GM12878 (cell line): Measurements from ENCODE around the gene PRDM1. TPM values are rescaled to one million over a fixed set of nuclear protein-coding genes. Genes with fewer than 3 reads are reported as not detected.

Source experiments
- ATAC-seq: fragments of 200-7000 bp; cut with Tn5 transposase; 3 replicates; pipeline ENCODE4 v1.9.1; 2020; ENCODE audit warnings: mild to moderate bottlenecking, moderate library complexity
- BruUV-seq: library from RNA; stranded (reverse); fragments of 400-500 nt; replicated peaks from 2 replicates; lab custom pipeline; 2021; lab: Mats Ljungman, UMichigan
- CTCF ChIA-PET: fragments of 300-600 bp; sonication (Branson Sonifier 250); formaldehyde crosslinking; extraction: SDS; loops from one replicate; lab custom pipeline; 2021; ENCODE audit warnings: inconsistent platforms; lab: Yijun Ruan, JAX
- POLR2A ChIA-PET: fragments of 350-600 bp; formaldehyde crosslinking; extraction: SDS; loops from one replicate; lab custom pipeline; 2021; ENCODE audit warnings: inconsistent platforms; lab: Charles Lee
- RAD21 ChIA-PET: fragments of 300-600 bp; sonication (Branson Sonifier 250); formaldehyde crosslinking; loops from one replicate; lab custom pipeline; 2023; ENCODE audit warnings: antibody characterized with exemption; ENCODE audit not compliant: unreplicated experiment; lab: Charles Lee
- SMC1A ChIA-PET: fragments of 300-600 bp; sonication (Branson Sonifier 250); formaldehyde crosslinking; loops from one replicate; lab custom pipeline; 2023; ENCODE audit not compliant: unreplicated experiment, uncharacterized antibody; lab: Charles Lee
- DNase-seq: peaks from one replicate; pipeline ENCODE4 v3.0.0-alpha.2; 2011; ENCODE audit warnings: low read depth, low spot score
- FAIRE-seq: peaks from 3 replicates; lab custom pipeline; 2011; peaks lifted over from hg19 to GRCh38; lab: Jason Lieb, UNC
- H2AFZ ChIP-seq: 2 replicates; pipeline ENCODE4 v1.6.0; 2011; ENCODE audit warnings: low read depth, low read length, control low read depth; ENCODE audit not compliant: control insufficient read depth
- H3K27ac ChIP-seq: 2 replicates; pipeline ENCODE4 v1.5.1; 2011; ENCODE audit warnings: control low read depth; ENCODE audit not compliant: control insufficient read depth, insufficient read depth
- H3K27me3 ChIP-seq, 2 experiments: replicated peaks in 1 of 2; 2 replicates each; pipeline versions ENCODE4 v1.6.0 to v1.6.1; 2011; ENCODE audit warnings: low read length in 1 of 2; ENCODE audit not compliant: control insufficient read depth in 2 of 2, insufficient read depth in 2 of 2
- H3K36me3 ChIP-seq, 2 experiments: 2 replicates each; pipeline ENCODE4 v1.5.1; 2011; ENCODE audit warnings: low read length in 1 of 2; ENCODE audit not compliant: control insufficient read depth in 2 of 2, insufficient read depth in 2 of 2
- H3K4me1 ChIP-seq: 2 replicates; pipeline ENCODE4 v1.6.1; 2011; ENCODE audit warnings: mild to moderate bottlenecking, low read length, moderate library complexity, mixed read lengths; ENCODE audit not compliant: control insufficient read depth, insufficient read depth
- H3K4me2 ChIP-seq: 2 replicates; pipeline ENCODE4 v1.6.0; 2011; ENCODE audit warnings: control low read depth; ENCODE audit not compliant: control insufficient read depth, insufficient read depth
- H3K4me3 ChIP-seq: fragments of 200-600 bp; sonication (generic); 2 replicates; pipeline ENCODE4 v1.5.1; 2016
- H3K79me2 ChIP-seq: 2 replicates; pipeline ENCODE4 v1.6.0; 2011; ENCODE audit warnings: low read length; ENCODE audit not compliant: control insufficient read depth, insufficient read depth
- H3K9ac ChIP-seq: 2 replicates; pipeline ENCODE4 v1.8.0; 2011; ENCODE audit warnings: low read length, control low read depth, mixed read lengths; ENCODE audit not compliant: control insufficient read depth, insufficient read depth
- H3K9me3 ChIP-seq: replicated peaks from 3 replicates; pipeline ENCODE4 v1.5.1; 2011; ENCODE audit warnings: mild to moderate bottlenecking, low read length; ENCODE audit not compliant: control insufficient read depth, insufficient read depth
- H4K20me1 ChIP-seq: 2 replicates; pipeline ENCODE4 v1.6.0; 2011; ENCODE audit not compliant: control insufficient read depth, insufficient read depth
- BHLHE40 ChIP-seq, 2 experiments: fragments of 450-650 bp in 1 of 2; IDR thresholded peaks; 2 replicates each; pipeline ENCODE4 v1.6.1; 2011 to 2017; ENCODE audit warnings: low read depth in 2 of 2, borderline replicate concordance in 1 of 2, improper control_type of control experiment in 1 of 2, low read length in 1 of 2, mild to moderate bottlenecking in 1 of 2
- EGR1 ChIP-seq, 2 experiments: IDR thresholded peaks; 1 replicate in 1 of 2; 2 replicates in 1 of 2; pipeline ENCODE4 v1.6.1; 2011 to 2012; ENCODE audit warnings: low read depth in 2 of 2, low read length in 2 of 2, borderline replicate concordance in 1 of 2, mild to moderate bottlenecking in 1 of 2, moderate library complexity in 1 of 2
- HDGF ChIP-seq: fragments of 450-650 bp; IDR thresholded peaks from 2 replicates; pipeline ENCODE4 v1.6.1; 2016; ENCODE audit warnings: antibody characterized with exemption
- KAT2A ChIP-seq: conservative IDR thresholded peaks from 2 replicates; pipeline ENCODE4 v1.6.1; 2011; ENCODE audit warnings: low read depth, low read length; ENCODE audit not compliant: control insufficient read depth
- KLF5 ChIP-seq: fragments of 450-650 bp; IDR thresholded peaks from 2 replicates; pipeline ENCODE4 v1.6.1; 2014; ENCODE audit warnings: mild to moderate bottlenecking; ENCODE audit not compliant: partially characterized antibody
- SIN3A ChIP-seq: IDR thresholded peaks from 2 replicates; pipeline ENCODE4 v1.6.1; 2012; ENCODE audit warnings: low read depth, low read length, improper control_type of control experiment
- TCF12 ChIP-seq: IDR thresholded peaks from 2 replicates; pipeline ENCODE4 v1.6.1; 2011; ENCODE audit warnings: low read depth, mild to moderate bottlenecking, low read length
- YY1 ChIP-seq: IDR thresholded peaks from 2 replicates; pipeline ENCODE4 v1.6.1; 2011; ENCODE audit warnings: low read depth, mild to moderate bottlenecking, low read length
- ZNF384 ChIP-seq: IDR thresholded peaks from 2 replicates; pipeline ENCODE4 v1.6.1; 2012; ENCODE audit warnings: low read depth, mild to moderate bottlenecking, low read length, improper control_type of control experiment, borderline replicate concordance
- WGBS: methylation state at CpG from one replicate; pipeline ENCODE4 v1.1.6; 2016; ENCODE audit warnings: low lambda C conversion rate; ENCODE audit not compliant: insufficient replicate concordance, insufficient coverage; ENCODE audit errors: missing lambda C conversion rate; 5-methylcytosine and 5-hydroxymethylcytosine counted together
- in situ Hi-C: fragments of 300-500 bp; cut with MboI; formaldehyde crosslinking; loops from 9 replicates; pipeline ENCODE4 v1.14.3; 2018; ENCODE audit warnings: mixed read lengths
- intact Hi-C: fragments of 100-400 bp; cut with micrococcal nuclease; formaldehyde crosslinking; loops from one replicate; pipeline ENCODE4 v1.14.2; 2022; ENCODE audit not compliant: unreplicated experiment
- polyA plus RNA-seq, 11 experiments: library from polyadenylated mRNA; depleted of rRNA in 4 of 11; unstranded in 6 of 11; stranded (reverse) in 5 of 11; fragments of >200 nt; fragmentation: Nextera tagmentation in 4 of 11; fragmentation: Illumina TruSeq in 1 of 11; extraction: Ambion mirVana in 4 of 11; extraction: Trizol in 1 of 11; gene quantifications; 1 replicate in 1 of 11; 2 replicates in 10 of 11; pipeline versions ENCODE4 v1.2.1 to v1.2.3, GENCODE V29; 2011 to 2016; ENCODE audit warnings: inconsistent platforms in 2 of 11, missing spikeins in 2 of 11, low read depth in 1 of 11
- total RNA-seq, 4 experiments: library from RNA; depleted of rRNA in 3 of 4; stranded (reverse); fragments of >200 nt in 3 of 4; fragmentation: Illumina TruSeq in 1 of 4; extraction: Trizol in 1 of 4; gene quantifications; 2 replicates each; pipeline versions ENCODE4 v1.2.1 to v1.2.3, GENCODE V29; 2013 to 2021
- TF ChIP-seq, protein P1 (sequence below): fragments of 450-650 bp; IDR thresholded peaks from 2 replicates; pipeline ENCODE4 v1.6.1; 2016; ENCODE audit warnings: mild to moderate bottlenecking
- TF ChIP-seq, protein P2 (sequence below): IDR thresholded peaks from 2 replicates; pipeline ENCODE4 v1.6.1; 2012; ENCODE audit warnings: low read length, inconsistent platforms
- TF ChIP-seq, protein P3 (sequence below): fragments of 150-350 bp; IDR thresholded peaks from 2 replicates; pipeline ENCODE4 v1.6.1; 2016; ENCODE audit warnings: low read depth, low read length

Gene PRDM1
- total and polyA plus RNA-seq, 10 of the 15 experiments (the other 5 are each of a cell fraction or from before 2014, with no cell fraction given): 1.9 to 15.8 (median 4.1) TPM

DNA sequence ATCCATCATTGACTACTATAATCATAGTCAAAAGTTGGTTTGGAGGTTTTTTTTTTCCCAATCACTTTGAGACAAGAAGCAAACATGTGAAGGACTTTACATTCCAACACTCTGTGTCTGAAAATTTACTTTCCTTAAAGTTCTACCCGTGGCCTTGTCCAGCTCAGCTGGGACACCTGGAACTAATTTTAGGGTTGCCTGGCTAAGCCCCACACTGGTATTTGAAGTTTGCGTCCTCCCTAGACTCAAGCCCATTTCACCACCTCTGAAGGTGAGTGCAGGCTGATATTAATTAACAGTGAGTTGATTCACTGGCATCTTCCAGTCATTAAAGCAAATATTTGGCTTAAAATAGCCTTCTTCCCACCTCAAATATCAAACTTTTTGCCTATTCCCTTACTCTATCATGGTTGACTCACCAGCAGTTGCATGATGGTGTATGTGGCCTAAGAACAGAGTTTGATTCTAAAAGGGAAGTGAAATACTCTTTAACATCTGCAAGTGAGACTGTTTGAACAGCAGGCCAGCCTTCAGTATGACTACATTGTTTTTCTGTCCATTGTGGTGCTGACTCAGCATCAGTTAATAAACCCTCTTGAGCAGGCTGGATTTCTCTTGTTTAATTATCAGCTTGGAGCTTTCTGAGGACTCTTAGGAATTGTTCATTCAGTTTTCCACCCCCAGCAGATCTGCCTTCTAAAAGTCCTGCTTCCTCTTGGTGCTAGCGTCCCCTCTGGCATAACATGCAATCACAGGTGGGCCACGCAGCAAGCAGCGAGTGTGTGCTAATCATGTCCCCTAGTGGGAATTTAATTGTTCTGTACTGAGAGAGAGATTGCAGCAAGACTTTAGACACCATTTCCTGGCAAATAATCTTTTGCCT is 1.8 kb upstream of the PRDM1 start (continued):
- TF ChIP-seq, protein P1, sequence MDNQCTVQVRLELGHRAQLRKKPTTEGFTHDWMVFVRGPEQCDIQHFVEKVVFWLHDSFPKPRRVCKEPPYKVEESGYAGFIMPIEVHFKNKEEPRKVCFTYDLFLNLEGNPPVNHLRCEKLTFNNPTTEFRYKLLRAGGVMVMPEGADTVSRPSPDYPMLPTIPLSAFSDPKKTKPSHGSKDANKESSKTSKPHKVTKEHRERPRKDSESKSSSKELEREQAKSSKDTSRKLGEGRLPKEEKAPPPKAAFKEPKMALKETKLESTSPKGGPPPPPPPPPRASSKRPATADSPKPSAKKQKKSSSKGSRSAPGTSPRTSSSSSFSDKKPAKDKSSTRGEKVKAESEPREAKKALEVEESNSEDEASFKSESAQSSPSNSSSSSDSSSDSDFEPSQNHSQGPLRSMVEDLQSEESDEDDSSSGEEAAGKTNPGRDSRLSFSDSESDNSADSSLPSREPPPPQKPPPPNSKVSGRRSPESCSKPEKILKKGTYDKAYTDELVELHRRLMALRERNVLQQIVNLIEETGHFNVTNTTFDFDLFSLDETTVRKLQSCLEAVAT: 0 out of 2 replicates have a peak, but pooled peaks have one; percentile 25
- no peak for TF ChIP-seq ZNF384
- TF ChIP-seq, protein P2, sequence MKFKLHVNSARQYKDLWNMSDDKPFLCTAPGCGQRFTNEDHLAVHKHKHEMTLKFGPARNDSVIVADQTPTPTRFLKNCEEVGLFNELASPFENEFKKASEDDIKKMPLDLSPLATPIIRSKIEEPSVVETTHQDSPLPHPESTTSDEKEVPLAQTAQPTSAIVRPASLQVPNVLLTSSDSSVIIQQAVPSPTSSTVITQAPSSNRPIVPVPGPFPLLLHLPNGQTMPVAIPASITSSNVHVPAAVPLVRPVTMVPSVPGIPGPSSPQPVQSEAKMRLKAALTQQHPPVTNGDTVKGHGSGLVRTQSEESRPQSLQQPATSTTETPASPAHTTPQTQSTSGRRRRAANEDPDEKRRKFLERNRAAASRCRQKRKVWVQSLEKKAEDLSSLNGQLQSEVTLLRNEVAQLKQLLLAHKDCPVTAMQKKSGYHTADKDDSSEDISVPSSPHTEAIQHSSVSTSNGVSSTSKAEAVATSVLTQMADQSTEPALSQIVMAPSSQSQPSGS: peak; percentile 77
- TF ChIP-seq TCF12: peak; percentile 82; the same call in 1 of the 2 replicates

DNA sequence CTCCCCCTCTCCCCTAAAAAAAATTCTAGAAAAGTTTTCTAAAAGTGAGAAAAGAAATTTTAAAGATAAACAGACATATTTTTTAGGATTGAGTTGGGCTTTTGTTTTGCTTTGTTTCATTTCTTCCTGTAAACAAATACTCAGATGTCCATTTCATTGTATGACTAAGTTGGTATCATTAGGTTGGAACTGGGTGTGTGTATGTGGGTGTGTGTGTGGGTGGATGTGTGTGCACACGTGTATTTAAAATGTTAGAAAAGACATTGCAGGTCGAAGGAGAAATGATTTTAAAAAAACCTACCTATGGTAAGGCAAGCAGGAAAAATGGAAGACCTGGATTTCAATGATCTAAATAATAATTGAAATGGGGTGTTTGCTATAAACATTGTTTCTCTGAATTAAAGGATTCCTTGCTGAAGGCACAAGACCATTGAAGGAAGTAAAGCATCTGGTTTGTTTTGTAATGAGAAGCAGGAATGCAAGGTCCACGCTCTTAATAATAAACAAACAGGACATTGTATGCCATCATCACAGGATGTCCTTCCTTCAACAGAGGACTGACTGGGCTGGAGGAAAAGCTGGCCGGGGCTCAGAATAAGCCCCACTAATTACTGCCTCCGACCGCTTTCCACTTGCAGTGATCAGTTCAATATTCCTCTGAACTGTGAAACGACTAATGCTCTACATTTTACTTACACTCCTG is 996 bp upstream of the PRDM1 start:
- Histone ChIP-seq H3K4me2 (peak overlapping the region; percentile 60), H3K9ac (no peak overlapping the region), H3K9me3 (no peaks in the 10 kb centered on the region), H3K4me3 (0 out of 2 replicates have a peak overlapping the region, but pooled peaks have one; percentile 70), H3K27me3 (peaks cover 0 to 4% of the 10 kb centered on the region in 2 experiments; a peak in 2 of 4 replicates), H2AFZ (no peak overlapping the region; the same call in 1 of the 2 replicates), H3K79me2 (peaks cover 29% of the 10 kb centered on the region), H3K27ac (peak overlapping the region; percentile 78; the same call in 1 of the 2 replicates), H3K36me3 (no peaks in the 10 kb centered on the region), H3K4me1 (peaks cover 20% of the 10 kb centered on the region), H4K20me1 (no peaks in the 10 kb centered on the region)
- FAIRE-seq: no peak
- BruUV-seq: no TSS peak
- RAD21 ChIA-PET: interaction anchor here (1.0 to 2.8 kb wide), 15 partner anchors 8 to 654 kb away, joined by 3 to 21 read pairs (median 7); no protein-coding TSS in a partner anchor
- in situ Hi-C loops: no loop called here
- CTCF ChIA-PET: interaction anchor here (0.7 to 5.0 kb wide), 13 partner anchors 10 to 654 kb away, joined by 3 to 44 read pairs (median 3); no protein-coding TSS in a partner anchor
- DNase-seq: no peak
- POLR2A ChIA-PET: interaction anchor here (1.5 kb wide), 1 partner anchor 13 kb away, joined by 5 read pairs; no protein-coding TSS in a partner anchor
- WGBS: 29% methylated on average over 7 of the region's 7 CpGs
- SMC1A ChIA-PET: interaction anchor here (1.0 to 6.0 kb wide), 21 partner anchors 8 to 654 kb away, joined by 3 to 43 read pairs (median 6); no protein-coding TSS in a partner anchor
- intact Hi-C loops: loop anchor here (2.0 to 10.0 kb wide), 5 partner anchors 190 to 652 kb away; no protein-coding TSS in a partner anchor
- ATAC-seq: no peak
- TF ChIP-seq, protein P3, sequence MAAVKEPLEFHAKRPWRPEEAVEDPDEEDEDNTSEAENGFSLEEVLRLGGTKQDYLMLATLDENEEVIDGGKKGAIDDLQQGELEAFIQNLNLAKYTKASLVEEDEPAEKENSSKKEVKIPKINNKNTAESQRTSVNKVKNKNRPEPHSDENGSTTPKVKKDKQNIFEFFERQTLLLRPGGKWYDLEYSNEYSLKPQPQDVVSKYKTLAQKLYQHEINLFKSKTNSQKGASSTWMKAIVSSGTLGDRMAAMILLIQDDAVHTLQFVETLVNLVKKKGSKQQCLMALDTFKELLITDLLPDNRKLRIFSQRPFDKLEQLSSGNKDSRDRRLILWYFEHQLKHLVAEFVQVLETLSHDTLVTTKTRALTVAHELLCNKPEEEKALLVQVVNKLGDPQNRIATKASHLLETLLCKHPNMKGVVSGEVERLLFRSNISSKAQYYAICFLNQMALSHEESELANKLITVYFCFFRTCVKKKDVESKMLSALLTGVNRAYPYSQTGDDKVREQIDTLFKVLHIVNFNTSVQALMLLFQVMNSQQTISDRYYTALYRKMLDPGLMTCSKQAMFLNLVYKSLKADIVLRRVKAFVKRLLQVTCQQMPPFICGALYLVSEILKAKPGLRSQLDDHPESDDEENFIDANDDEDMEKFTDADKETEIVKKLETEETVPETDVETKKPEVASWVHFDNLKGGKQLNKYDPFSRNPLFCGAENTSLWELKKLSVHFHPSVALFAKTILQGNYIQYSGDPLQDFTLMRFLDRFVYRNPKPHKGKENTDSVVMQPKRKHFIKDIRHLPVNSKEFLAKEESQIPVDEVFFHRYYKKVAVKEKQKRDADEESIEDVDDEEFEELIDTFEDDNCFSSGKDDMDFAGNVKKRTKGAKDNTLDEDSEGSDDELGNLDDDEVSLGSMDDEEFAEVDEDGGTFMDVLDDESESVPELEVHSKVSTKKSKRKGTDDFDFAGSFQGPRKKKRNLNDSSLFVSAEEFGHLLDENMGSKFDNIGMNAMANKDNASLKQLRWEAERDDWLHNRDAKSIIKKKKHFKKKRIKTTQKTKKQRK: no peak
- no peak for TF ChIP-seq SIN3A
- TF ChIP-seq EGR1 (IDR thresholded peaks at IDR 0.05; ENCODE audit: borderline replicate concordance in 1 of 2, low read depth in 2 of 2, low read length in 2 of 2): peak in 1 of 2 experiments; percentile 41; a peak in 1 of 3 replicates
- TF ChIP-seq HDGF: no peak
- TF ChIP-seq KAT2A: no peak
- no peak for TF ChIP-seq YY1
- no peak for TF ChIP-seq KLF5
- 0 out of 4 replicates have a peak, but pooled peaks of 1 of the 2 experiments have one; percentile 31 for TF ChIP-seq BHLHE40 (IDR thresholded peaks at IDR 0.05; ENCODE audit: borderline replicate concordance in 1 of 2, low read depth in 2 of 2, low read length in 1 of 2)
